Measurements from ENCODE around the gene PRR14.

GRCh38 chr16:30675143-30675542 is 24.4 kb downstream of the PRR14 start:
- no peak for TF ChIP-seq CTCF (IDR thresholded peaks at IDR 0.05)
- TF ChIP-seq POLR2A (IDR thresholded peaks at IDR 0.05): no peak

Data from gastroesophageal sphincter (tissue), 3 donors.